HG02642 (cell line): ENCODE results near the gene GJA9.

Experiments
- ATAC-seq: cut with Tn5 transposase; IDR thresholded peaks from one replicate; pipeline ENCODE4 v1.9.1; 2021; ENCODE audit warnings: mild to moderate bottlenecking; ENCODE audit not compliant: unreplicated experiment, poor library complexity

The GJA9 gene

GRCh38 chr1:38833146-38833545 is 48.2 kb downstream of the GJA9 start:
- ATAC-seq, result no peak

- no peak for ATAC-seq
Observed at GRCh38 chr1:38832370-38832734, 49.0 kb downstream of the GJA9 start.

DNA sequence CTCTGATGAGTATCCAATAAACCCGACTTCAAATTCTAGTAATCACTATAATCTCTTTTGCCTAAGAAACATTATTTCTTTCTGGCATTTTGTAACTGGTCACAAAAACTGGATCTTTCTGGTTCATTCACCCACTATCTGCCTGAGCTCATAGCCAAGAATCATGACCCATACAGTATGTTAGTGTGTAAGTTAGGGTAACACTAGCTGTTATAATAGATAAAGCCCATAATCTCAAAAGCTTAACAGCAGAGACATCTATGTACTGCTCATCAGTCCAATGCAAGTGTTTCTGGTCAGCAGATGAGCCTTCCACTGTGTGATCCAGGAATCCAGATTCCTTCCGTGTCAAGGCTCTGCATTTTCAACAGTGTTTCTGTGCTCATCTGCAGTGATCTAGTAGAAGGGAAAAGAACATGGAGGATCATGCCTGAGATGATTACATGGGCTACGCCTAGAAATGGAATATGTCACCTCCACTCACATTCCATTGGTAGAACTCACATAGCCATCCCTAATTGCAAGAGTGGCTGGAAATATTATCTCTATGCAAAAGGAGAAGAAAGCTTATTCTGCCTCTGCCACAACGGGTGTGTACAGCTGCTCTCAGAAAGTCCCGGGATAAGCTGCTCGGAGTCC is 49.5 kb downstream of the GJA9 start:
- ATAC-seq, result no peak

- ATAC-seq, result no peak
Observed at GRCh38 chr1:38829368-38829767, 52.0 kb downstream of the GJA9 start.

GRCh38 chr1:38827318-38827717 is 54.1 kb downstream of the GJA9 start:
- no peak for ATAC-seq

- no peak for ATAC-seq
Observed at GRCh38 chr1:38826886-38827285, 54.5 kb downstream of the GJA9 start.

GRCh38 chr1:38826262-38826661 is 55.1 kb downstream of the GJA9 start:
- ATAC-seq, result no peak
